HG03280 (cell line): Measurements from ENCODE around the gene UBE2L3.
"Not testable (repeated sequence)": the region's sequence is repeated elsewhere in the genome, so short reads cannot be mapped to it uniquely, and the experiment has no call there.

Experiments used
- ATAC-seq: cut with Tn5 transposase; IDR thresholded peaks from one replicate; pipeline ENCODE4 v1.9.1; 2021; ENCODE audit warnings: mild to moderate bottlenecking, moderate library complexity; ENCODE audit not compliant: unreplicated experiment

UBE2L3 gene

GRCh38 chr22:21598302-21598701, 30.8 kb downstream of the UBE2L3 start:
- no peak for ATAC-seq

GRCh38 chr22:21599053-21599893, 31.8 kb downstream of the UBE2L3 start:
- no peak for ATAC-seq

- ATAC-seq = no peak
Observed at GRCh38 chr22:21602579-21602978, 35.1 kb downstream of the UBE2L3 start.

- ATAC-seq = no peak
Observed at GRCh38 chr22:21603973-21604372, 36.5 kb downstream of the UBE2L3 start.

GRCh38 chr22:21605887-21606564, 38.5 kb downstream of the UBE2L3 start:
- ATAC-seq = no peak

- no peak for ATAC-seq
Observed at GRCh38 chr22:21606775-21607174, 39.3 kb downstream of the UBE2L3 start.

GRCh38 chr22:21609556-21610157, 42.1 kb downstream of the UBE2L3 start:
- not testable (repeated sequence) for ATAC-seq

- ATAC-seq = no peak
Observed at GRCh38 chr22:21611210-21611977, 43.9 kb downstream of the UBE2L3 start.

- ATAC-seq = no peak
Observed at GRCh38 chr22:21612858-21613257, 45.3 kb downstream of the UBE2L3 start.

- no peak for ATAC-seq
Observed at GRCh38 chr22:21613553-21614233, 46.2 kb downstream of the UBE2L3 start.

- no peak for ATAC-seq
Observed at GRCh38 chr22:21615731-21616130, 48.2 kb downstream of the UBE2L3 start.

- not testable (repeated sequence) for ATAC-seq
Observed at GRCh38 chr22:21617337-21617736, 49.8 kb downstream of the UBE2L3 start.

- ATAC-seq = no peak
Observed at GRCh38 chr22:21621025-21621424, 53.5 kb downstream of the UBE2L3 start.

GRCh38 chr22:21622011-21622918, 54.8 kb downstream of the UBE2L3 start:
- no peak for ATAC-seq

- ATAC-seq = no peak
Observed at GRCh38 chr22:21622919-21623647, 55.6 kb downstream of the UBE2L3 start.

GRCh38 chr22:21623648-21623970, 56.1 kb downstream of the UBE2L3 start:
- ATAC-seq = no peak

GRCh38 chr22:21624120-21624879, 56.8 kb downstream of the UBE2L3 start:
- ATAC-seq = no peak
